ENCODE data around the gene CCL22. TPM values are rescaled to one million over a fixed set of nuclear protein-coding genes. Genes with fewer than 3 reads are reported as not detected.

CCL22 gene
- total and polyA plus RNA-seq, 2 of the 4 experiments (the other 2 are of a cell fraction), result not detected

DNA sequence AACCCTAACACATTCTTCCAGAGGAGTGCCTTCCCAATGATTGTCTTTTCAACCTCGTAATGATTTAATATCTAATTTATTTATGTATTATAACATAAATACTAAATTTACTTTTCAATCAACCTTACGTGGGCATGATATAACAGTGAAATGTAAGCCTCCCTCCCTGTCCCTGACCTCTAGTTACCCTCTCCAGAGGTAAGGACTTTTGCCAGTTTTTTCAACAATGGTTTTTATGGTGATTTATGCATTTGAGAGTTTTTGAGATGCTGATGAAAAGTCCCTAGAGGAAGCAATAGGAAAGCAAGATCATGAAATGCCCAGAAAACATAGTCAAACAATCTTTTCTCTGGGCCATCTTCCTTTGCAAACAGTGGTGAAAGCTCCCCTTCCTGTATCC, 38.9 kb upstream of the CCL22 start:
- H4K20me1 ChIP-seq (ENCODE audit: insufficient read depth, low read length), result no peaks in the 10 kb centered on the region
- no peak overlapping the region for H2BK15ac ChIP-seq (ENCODE audit: low read depth, low read length)
- peaks cover 7% of the 10 kb centered on the region for H3K9me1 ChIP-seq (ENCODE audit: insufficient read depth, low read length)
- no peak overlapping the region for H3K23ac ChIP-seq (ENCODE audit: low read depth, low read length)
- intact Hi-C loops (cut with micrococcal nuclease), result no loop called here
- WGBS, 2 experiments (ENCODE audit: extremely low coverage in 2 of 2, insufficient read length in 1 of 2), result no CpG with 5 or more reads among the region's 2 CpGs
- H3K4ac ChIP-seq (ENCODE audit: low read depth, low read length), result no peak overlapping the region
- CTCF ChIA-PET, result no interaction called here
- no peak overlapping the region for H3K4me3 ChIP-seq (ENCODE audit: insufficient read depth, low read depth, low read length)
- H3K4me2 ChIP-seq (ENCODE audit: low read depth, low read length), result no peak overlapping the region
- BruUV-seq (replicated peaks), result no TSS peak
- no peak overlapping the region for H2AFZ ChIP-seq (replicated peaks; ENCODE audit: low read length, poor library complexity)
- no peak overlapping the region for H3K18ac ChIP-seq (ENCODE audit: low read depth, low read length)
- in situ Hi-C loops (cut with MboI; ENCODE audit: low sequenced_read_pairs), result no loop called here
- H3K4me1 ChIP-seq (ENCODE audit: control insufficient read depth, insufficient read depth, low read length), result peaks cover 7% of the 10 kb centered on the region
- H2BK5ac ChIP-seq (ENCODE audit: low read depth, low read length, poor library complexity, severe bottlenecking), result no peak overlapping the region
- no peak for DNase-seq
- no peak for ATAC-seq (ENCODE audit: low read depth)
- H3K36me3 ChIP-seq (ENCODE audit: control insufficient read depth, insufficient read depth, low read length), result no peaks in the 10 kb centered on the region
- no peak overlapping the region for H3K27ac ChIP-seq (ENCODE audit: insufficient read depth, low read length)
- TF ChIP-seq CEBPB (IDR thresholded peaks at IDR 0.05; ENCODE audit: low read depth, low read length) (no peak), RCOR1 (IDR thresholded peaks at IDR 0.05; ENCODE audit: insufficient replicate concordance, low read length) (no peak), POLR2A (IDR thresholded peaks at IDR 0.05; ENCODE audit: low read depth, low read length) (no peak), MAZ (IDR thresholded peaks at IDR 0.05; ENCODE audit: borderline replicate concordance, low read depth, low read length) (no peak), RFX5 (IDR thresholded peaks at IDR 0.05; ENCODE audit: low read depth, low read length) (no peak), RAD21 (IDR thresholded peaks at IDR 0.05; ENCODE audit: low read length) (no peak), NFE2L2 (IDR thresholded peaks at IDR 0.05; ENCODE audit: low read depth, low read length) (no peak), BHLHE40 (IDR thresholded peaks at IDR 0.05; ENCODE audit: low read depth, low read length) (no peak), CHD1 (IDR thresholded peaks at IDR 0.05; ENCODE audit: low read depth, low read length) (no peak), MAFK (IDR thresholded peaks at IDR 0.05; ENCODE audit: low read depth, low read length) (no peak), FOS (IDR thresholded peaks at IDR 0.05; ENCODE audit: low read depth, low read length) (no peak), MXI1 (IDR thresholded peaks at IDR 0.05; ENCODE audit: borderline replicate concordance, low read depth, low read length) (no peak), SMC3 (IDR thresholded peaks at IDR 0.05; ENCODE audit: low read depth, low read length) (no peak)
- TF ChIP-seq, protein P1, sequence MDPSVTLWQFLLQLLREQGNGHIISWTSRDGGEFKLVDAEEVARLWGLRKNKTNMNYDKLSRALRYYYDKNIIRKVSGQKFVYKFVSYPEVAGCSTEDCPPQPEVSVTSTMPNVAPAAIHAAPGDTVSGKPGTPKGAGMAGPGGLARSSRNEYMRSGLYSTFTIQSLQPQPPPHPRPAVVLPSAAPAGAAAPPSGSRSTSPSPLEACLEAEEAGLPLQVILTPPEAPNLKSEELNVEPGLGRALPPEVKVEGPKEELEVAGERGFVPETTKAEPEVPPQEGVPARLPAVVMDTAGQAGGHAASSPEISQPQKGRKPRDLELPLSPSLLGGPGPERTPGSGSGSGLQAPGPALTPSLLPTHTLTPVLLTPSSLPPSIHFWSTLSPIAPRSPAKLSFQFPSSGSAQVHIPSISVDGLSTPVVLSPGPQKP (IDR thresholded peaks at IDR 0.05; ENCODE audit: borderline replicate concordance, low read depth, low read length), result no peak
- TF ChIP-seq, protein P2, sequence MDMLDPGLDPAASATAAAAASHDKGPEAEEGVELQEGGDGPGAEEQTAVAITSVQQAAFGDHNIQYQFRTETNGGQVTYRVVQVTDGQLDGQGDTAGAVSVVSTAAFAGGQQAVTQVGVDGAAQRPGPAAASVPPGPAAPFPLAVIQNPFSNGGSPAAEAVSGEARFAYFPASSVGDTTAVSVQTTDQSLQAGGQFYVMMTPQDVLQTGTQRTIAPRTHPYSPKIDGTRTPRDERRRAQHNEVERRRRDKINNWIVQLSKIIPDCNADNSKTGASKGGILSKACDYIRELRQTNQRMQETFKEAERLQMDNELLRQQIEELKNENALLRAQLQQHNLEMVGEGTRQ (IDR thresholded peaks at IDR 0.05; ENCODE audit: low read depth, low read length), result no peak
- TF ChIP-seq, protein P3, sequence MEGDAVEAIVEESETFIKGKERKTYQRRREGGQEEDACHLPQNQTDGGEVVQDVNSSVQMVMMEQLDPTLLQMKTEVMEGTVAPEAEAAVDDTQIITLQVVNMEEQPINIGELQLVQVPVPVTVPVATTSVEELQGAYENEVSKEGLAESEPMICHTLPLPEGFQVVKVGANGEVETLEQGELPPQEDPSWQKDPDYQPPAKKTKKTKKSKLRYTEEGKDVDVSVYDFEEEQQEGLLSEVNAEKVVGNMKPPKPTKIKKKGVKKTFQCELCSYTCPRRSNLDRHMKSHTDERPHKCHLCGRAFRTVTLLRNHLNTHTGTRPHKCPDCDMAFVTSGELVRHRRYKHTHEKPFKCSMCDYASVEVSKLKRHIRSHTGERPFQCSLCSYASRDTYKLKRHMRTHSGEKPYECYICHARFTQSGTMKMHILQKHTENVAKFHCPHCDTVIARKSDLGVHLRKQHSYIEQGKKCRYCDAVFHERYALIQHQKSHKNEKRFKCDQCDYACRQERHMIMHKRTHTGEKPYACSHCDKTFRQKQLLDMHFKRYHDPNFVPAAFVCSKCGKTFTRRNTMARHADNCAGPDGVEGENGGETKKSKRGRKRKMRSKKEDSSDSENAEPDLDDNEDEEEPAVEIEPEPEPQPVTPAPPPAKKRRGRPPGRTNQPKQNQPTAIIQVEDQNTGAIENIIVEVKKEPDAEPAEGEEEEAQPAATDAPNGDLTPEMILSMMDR (conservative IDR thresholded peaks at IDR 0.05; ENCODE audit: low read depth, low read length), result no peak
- dilution Hi-C loops (cut with HindIII; ENCODE audit: low sequenced_read_pairs, unreplicated experiment), result no loop called here
- peaks cover 3% of the 10 kb centered on the region for H3K27me3 ChIP-seq (ENCODE audit: control insufficient read depth, insufficient read depth, low read length)
- H3K56ac ChIP-seq (ENCODE audit: extremely low read depth, insufficient read depth, low read length), result no peak overlapping the region
- no peak overlapping the region for H4K5ac ChIP-seq (ENCODE audit: low read depth, low read length)
- no peak overlapping the region for H4K8ac ChIP-seq (ENCODE audit: low read depth in 2 of 2, low read length in 2 of 2)
- no peak overlapping the region for H2AK5ac ChIP-seq (ENCODE audit: low read depth, low read length)
- H4K91ac ChIP-seq (ENCODE audit: insufficient read depth, low read depth, low read length), result no peak overlapping the region
- no peak overlapping the region for H2AK9ac ChIP-seq (replicated peaks; ENCODE audit: low read depth, low read length, poor library complexity)
- no peak overlapping the region for H2BK20ac ChIP-seq (ENCODE audit: low read depth, low read length)
- H3K9ac ChIP-seq (ENCODE audit: low read depth, low read length), result no peak overlapping the region
- H2BK120ac ChIP-seq (ENCODE audit: low read depth, low read length), result no peak overlapping the region
- H3K79me1 ChIP-seq (ENCODE audit: low read depth in 1 of 2, low read length in 2 of 2), result no peaks in the 10 kb centered on the region
- H3K14ac ChIP-seq (replicated peaks; ENCODE audit: low read depth, low read length), result no peak overlapping the region
- H3K9me3 ChIP-seq (ENCODE audit: control insufficient read depth, insufficient read depth, low read length), result no peaks in the 10 kb centered on the region
- POLR2A ChIA-PET (ENCODE audit: unreplicated experiment), result no interaction called here

All from IMR-90 (cell line).